ENCODE data around the gene HOXA10.

DNA sequence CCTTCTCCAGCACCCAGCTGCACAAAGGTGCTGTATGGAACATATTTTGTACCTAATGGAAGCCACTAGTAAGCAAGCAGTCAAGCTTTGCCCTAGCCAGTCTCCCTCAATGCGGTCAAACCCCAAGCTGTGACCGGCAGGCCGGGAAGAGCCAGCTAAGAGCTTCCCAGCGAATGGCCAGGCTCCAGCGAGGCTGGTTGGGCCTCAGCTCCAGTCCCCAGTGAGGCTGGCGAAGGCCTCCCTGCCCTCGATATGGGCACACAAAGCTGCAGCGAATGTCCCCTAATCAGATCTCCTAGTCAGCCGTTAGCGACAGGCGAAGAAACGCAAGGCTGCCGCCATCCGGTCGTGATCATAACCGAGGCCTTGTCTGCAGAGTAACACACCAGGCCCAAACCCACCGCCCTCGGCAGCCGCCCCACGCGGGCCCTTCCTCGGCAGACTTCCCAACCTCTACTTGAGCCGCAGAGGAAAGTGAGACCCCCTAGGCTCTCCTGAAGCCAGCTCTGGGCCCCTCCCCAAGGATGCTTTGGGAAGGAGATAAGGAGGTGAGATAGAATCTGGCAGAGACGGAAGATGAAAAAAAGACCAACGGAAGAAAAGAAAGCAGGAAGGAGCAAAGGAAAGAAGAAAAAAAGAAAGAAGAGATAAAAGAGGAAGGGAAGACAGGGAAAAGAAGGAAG lies 5.7 kb downstream of the HOXA10 start:
- TF ChIP-seq, protein P1, sequence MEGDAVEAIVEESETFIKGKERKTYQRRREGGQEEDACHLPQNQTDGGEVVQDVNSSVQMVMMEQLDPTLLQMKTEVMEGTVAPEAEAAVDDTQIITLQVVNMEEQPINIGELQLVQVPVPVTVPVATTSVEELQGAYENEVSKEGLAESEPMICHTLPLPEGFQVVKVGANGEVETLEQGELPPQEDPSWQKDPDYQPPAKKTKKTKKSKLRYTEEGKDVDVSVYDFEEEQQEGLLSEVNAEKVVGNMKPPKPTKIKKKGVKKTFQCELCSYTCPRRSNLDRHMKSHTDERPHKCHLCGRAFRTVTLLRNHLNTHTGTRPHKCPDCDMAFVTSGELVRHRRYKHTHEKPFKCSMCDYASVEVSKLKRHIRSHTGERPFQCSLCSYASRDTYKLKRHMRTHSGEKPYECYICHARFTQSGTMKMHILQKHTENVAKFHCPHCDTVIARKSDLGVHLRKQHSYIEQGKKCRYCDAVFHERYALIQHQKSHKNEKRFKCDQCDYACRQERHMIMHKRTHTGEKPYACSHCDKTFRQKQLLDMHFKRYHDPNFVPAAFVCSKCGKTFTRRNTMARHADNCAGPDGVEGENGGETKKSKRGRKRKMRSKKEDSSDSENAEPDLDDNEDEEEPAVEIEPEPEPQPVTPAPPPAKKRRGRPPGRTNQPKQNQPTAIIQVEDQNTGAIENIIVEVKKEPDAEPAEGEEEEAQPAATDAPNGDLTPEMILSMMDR (IDR thresholded peaks at IDR 0.05), result no peak
- no peak for TF ChIP-seq POLR2A (IDR thresholded peaks at IDR 0.05)

Measured in thyroid gland (tissue), 4 donors.